T-helper 2 cell treated with Interferon-gamma antibody and Interleukin-4, amounts not matched to agents 100 ng/mL and 5 ng/mL, for 36 hours (primary cell): ENCODE results near the gene SLC29A4. TPM values are rescaled to one million over a fixed set of nuclear protein-coding genes. Genes with fewer than 3 reads are reported as not detected.
"Not testable (repeated sequence)": the region's sequence is repeated elsewhere in the genome, so short reads cannot be mapped to it uniquely, and the experiment has no call there.

Source experiments
- intact Hi-C: fragments of 100-400 bp; cut with micrococcal nuclease; formaldehyde crosslinking; loops from one replicate; pipeline ENCODE4 v1.15.1; 2023
- total RNA-seq: library from RNA; stranded (reverse); gene quantifications from 2 replicates; pipeline ENCODE4 v1.2.3, GENCODE V29; 2022

The SLC29A4 gene
- total RNA-seq, 1 donor from 2014 or later, result 0.27 TPM

- intact Hi-C loops, result no loop called here
Measured at GRCh38 chr7:5320802-5321396, 38.2 kb downstream of the SLC29A4 start.

- intact Hi-C loops, result no loop called here
Measured at GRCh38 chr7:5322621-5323410, 40.1 kb downstream of the SLC29A4 start.

GRCh38 chr7:5323800-5324781, 41.3 kb downstream of the SLC29A4 start:
- intact Hi-C loops, result not testable (repeated sequence)

- intact Hi-C loops, result no loop called here
Measured at GRCh38 chr7:5324961-5325360, 42.2 kb downstream of the SLC29A4 start.

GRCh38 chr7:5330288-5330687, 47.5 kb downstream of the SLC29A4 start:
- intact Hi-C loops, result no loop called here

- intact Hi-C loops, result no loop called here
Measured at GRCh38 chr7:5332579-5332978, 49.8 kb downstream of the SLC29A4 start.

GRCh38 chr7:5333121-5334045, 50.6 kb downstream of the SLC29A4 start:
- intact Hi-C loops, result no loop called here

GRCh38 chr7:5334671-5335070, 51.9 kb downstream of the SLC29A4 start:
- intact Hi-C loops, result no loop called here

- intact Hi-C loops, result no loop called here
Measured at GRCh38 chr7:5337047-5337446, 54.3 kb downstream of the SLC29A4 start.

GRCh38 chr7:5339955-5340354, 57.2 kb downstream of the SLC29A4 start:
- intact Hi-C loops, result no loop called here

GRCh38 chr7:5342631-5343030, 59.9 kb downstream of the SLC29A4 start:
- intact Hi-C loops, result no loop called here

GRCh38 chr7:5343884-5344283, 61.1 kb downstream of the SLC29A4 start:
- intact Hi-C loops, result no loop called here

- intact Hi-C loops, result no loop called here
Measured at GRCh38 chr7:5344342-5344741, 61.6 kb downstream of the SLC29A4 start.

- intact Hi-C loops, result no loop called here
Measured at GRCh38 chr7:5345171-5345570, 62.4 kb downstream of the SLC29A4 start.

- intact Hi-C loops, result no loop called here
Measured at GRCh38 chr7:5345671-5346070, 62.9 kb downstream of the SLC29A4 start.

- intact Hi-C loops, result no loop called here
Measured at GRCh38 chr7:5348134-5349004, 65.6 kb downstream of the SLC29A4 start.

GRCh38 chr7:5349005-5349380, 66.2 kb downstream of the SLC29A4 start:
- intact Hi-C loops, result no loop called here

GRCh38 chr7:5349437-5350173, 66.9 kb downstream of the SLC29A4 start:
- intact Hi-C loops, result no loop called here

GRCh38 chr7:5350174-5350463, 67.4 kb downstream of the SLC29A4 start:
- intact Hi-C loops, result no loop called here
